Epithelial cell of umbilical artery (primary cell): ENCODE data around the gene WSB1. TPM values are rescaled to one million over a fixed set of nuclear protein-coding genes. Genes with fewer than 3 reads are reported as not detected.

Experiments used
- total RNA-seq: library from RNA; depleted of rRNA; stranded (reverse); fragments of >200 nt; gene quantifications from 2 replicates; pipeline ENCODE4 v1.2.3, GENCODE V29; 2014

Gene WSB1
- 186 and 400 TPM in 2 replicates for total RNA-seq

GRCh38 chr17:27293898-27294688 is at the start of gene WSB1:
Gene WSB1 (plus strand): TSS chr17:27294114. CDS start chr17:27294396, 282 bp downstream.

Other genes with a start within 250 kb of the WSB1 start
- 10.7 and 18.8 TPM in 2 replicates for gene KSR1, start 162.3 kb downstream of the WSB1 start, total RNA-seq